Stomach (tissue), 4 donors: ENCODE measurements around the gene UGT2B17.

ENCODE experiments used
- CTCF ChIP-seq, 7 experiments: fragments of 450-650 bp in 4 of 7; fragments of 200-600 bp in 3 of 7; sonication (generic) in 3 of 7; IDR thresholded peaks; one replicate each; pipeline ENCODE4 v1.5.1; 2016 to 2019; ENCODE audit warnings: antibody characterized with exemption in 7 of 7, control low read depth in 2 of 7, mild to moderate bottlenecking in 1 of 7
- EP300 ChIP-seq: sonication (generic); formaldehyde crosslinking; IDR thresholded peaks from one replicate; pipeline ENCODE4 v1.6.1; 2017; ENCODE audit warnings: antibody characterized with exemption
- POLR2A ChIP-seq, 4 donors: fragments of 450-650 bp; IDR thresholded peaks; one replicate each; pipeline ENCODE4 v1.6.1; 2016; ENCODE audit warnings: antibody characterized with exemption in 4 of 4, control low read depth in 2 of 4, mild to moderate bottlenecking in 1 of 4, moderate library complexity in 1 of 4

DNA sequence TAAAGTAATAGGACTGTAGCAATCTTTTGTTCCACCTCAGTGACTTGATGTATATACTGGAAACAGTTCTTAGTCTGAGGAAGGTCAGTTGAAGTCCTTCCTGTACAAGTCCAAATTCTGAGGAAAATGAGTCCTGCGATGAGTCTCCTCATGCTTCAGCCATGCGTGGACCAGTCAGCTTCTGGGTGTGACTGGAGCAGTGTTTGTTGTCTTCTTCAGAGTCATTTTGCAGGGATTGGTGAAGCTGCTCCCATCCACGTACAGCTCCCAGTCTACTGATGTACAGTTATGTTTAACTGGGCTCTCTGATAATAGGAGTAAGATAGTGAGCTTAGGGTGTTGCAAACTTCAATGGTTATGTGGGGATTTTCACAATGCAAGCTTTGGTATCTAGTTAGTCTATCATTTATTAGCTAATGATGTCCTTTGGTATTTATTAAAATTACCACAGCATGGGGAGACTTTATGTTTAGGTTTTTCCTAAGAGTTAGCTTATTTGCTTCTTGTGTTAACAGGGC lies 3.4 kb downstream of the UGT2B17 start:
- TF ChIP-seq CTCF (IDR thresholded peaks at IDR 0.05): no peak
- no peak for TF ChIP-seq POLR2A (IDR thresholded peaks at IDR 0.05)
- no peak for TF ChIP-seq EP300
